DOHH2 (cell line): ENCODE measurements around the gene CBX4.

Experiments used
- CTCF ChIP-seq: fragments of 200-600 bp; sonication (generic); IDR thresholded peaks from one replicate; pipeline ENCODE4 v1.5.1; 2014; ENCODE audit warnings: antibody characterized with exemption, mild to moderate bottlenecking, low read depth, low read length; ENCODE audit not compliant: poor library complexity, severe bottlenecking
- EZH2phosphoT487 ChIP-seq: fragments of 200-600 bp; sonication (generic); IDR thresholded peaks from 2 replicates; pipeline ENCODE4 v1.6.1; 2017; ENCODE audit warnings: borderline replicate concordance, mild to moderate bottlenecking, antibody characterized with exemption, low read length, moderate library complexity, mixed read lengths

- TF ChIP-seq CTCF (no peak), EZH2phosphoT487 (no peak)
Observed at GRCh38 chr17:79786930-79787643, 52.2 kb downstream of the CBX4 start.
